ENCODE results near the gene EYA4. TPM values are rescaled to one million over a fixed set of nuclear protein-coding genes. Genes with fewer than 3 reads are reported as not detected.

Gene EYA4
- total RNA-seq, 1 experiment from 2014 or later, result not detected

DNA sequence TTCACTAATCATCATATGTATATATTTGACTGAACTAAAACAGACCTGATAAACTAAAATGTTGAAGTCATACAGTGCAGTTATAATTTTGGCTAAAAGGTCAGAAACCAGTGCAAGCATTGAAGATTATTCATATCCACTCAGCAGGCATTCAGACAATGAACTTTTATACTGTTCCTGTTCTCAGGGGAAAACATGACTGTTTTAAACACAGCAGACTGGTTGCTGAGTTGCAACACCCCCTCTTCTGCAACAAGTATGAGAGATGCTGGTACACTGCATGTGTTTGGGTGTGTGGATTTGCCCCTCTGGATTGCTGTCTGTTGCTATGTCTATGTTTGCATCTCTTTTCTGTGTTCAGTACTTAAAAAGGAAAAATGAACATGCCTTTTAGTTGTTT is 206.8 kb downstream of the EYA4 start:
- no peak overlapping the region for H3K4me3 ChIP-seq (ENCODE audit: low read depth, low read length)
- intact Hi-C loops (cut with micrococcal nuclease; ENCODE audit: unreplicated experiment), result no loop called here
- Mint-ChIP-seq H3K36me3 (ENCODE audit: insufficient read depth, unreplicated experiment) (no peaks in the 10 kb centered on the region), H3K4me3 (ENCODE audit: unreplicated experiment) (no peak overlapping the region), H3K4me1 (ENCODE audit: low read depth, unreplicated experiment) (no peaks in the 10 kb centered on the region), H3K27me3 (ENCODE audit: insufficient read depth, unreplicated experiment) (no peaks in the 10 kb centered on the region), H3K9me3 (ENCODE audit: unreplicated experiment) (no peaks in the 10 kb centered on the region), H3K27ac (ENCODE audit: unreplicated experiment) (no peak overlapping the region)
- no peaks in the 10 kb centered on the region for H3K36me3 ChIP-seq (ENCODE audit: control insufficient read depth, insufficient read depth, low read length)
- DNase-seq, result no peak
- POLR2A ChIA-PET, result no interaction called here
- H3K9me3 ChIP-seq, result no peaks in the 10 kb centered on the region
- CTCF ChIA-PET, result no interaction called here
- TF ChIP-seq, protein P1, sequence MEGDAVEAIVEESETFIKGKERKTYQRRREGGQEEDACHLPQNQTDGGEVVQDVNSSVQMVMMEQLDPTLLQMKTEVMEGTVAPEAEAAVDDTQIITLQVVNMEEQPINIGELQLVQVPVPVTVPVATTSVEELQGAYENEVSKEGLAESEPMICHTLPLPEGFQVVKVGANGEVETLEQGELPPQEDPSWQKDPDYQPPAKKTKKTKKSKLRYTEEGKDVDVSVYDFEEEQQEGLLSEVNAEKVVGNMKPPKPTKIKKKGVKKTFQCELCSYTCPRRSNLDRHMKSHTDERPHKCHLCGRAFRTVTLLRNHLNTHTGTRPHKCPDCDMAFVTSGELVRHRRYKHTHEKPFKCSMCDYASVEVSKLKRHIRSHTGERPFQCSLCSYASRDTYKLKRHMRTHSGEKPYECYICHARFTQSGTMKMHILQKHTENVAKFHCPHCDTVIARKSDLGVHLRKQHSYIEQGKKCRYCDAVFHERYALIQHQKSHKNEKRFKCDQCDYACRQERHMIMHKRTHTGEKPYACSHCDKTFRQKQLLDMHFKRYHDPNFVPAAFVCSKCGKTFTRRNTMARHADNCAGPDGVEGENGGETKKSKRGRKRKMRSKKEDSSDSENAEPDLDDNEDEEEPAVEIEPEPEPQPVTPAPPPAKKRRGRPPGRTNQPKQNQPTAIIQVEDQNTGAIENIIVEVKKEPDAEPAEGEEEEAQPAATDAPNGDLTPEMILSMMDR (IDR thresholded peaks at IDR 0.05; ENCODE audit: insufficient read depth in 1 of 2, low read depth in 1 of 2, low read length in 1 of 2, severe bottlenecking in 1 of 2, unreplicated experiment in 1 of 2), result no peak
- no peaks in the 10 kb centered on the region for H3K27me3 ChIP-seq (replicated peaks; ENCODE audit: control insufficient read depth, insufficient read depth, low read length)
- H3K4me1 ChIP-seq, result no peaks in the 10 kb centered on the region
- no TSS peak for BruUV-seq (replicated peaks)

DNA sequence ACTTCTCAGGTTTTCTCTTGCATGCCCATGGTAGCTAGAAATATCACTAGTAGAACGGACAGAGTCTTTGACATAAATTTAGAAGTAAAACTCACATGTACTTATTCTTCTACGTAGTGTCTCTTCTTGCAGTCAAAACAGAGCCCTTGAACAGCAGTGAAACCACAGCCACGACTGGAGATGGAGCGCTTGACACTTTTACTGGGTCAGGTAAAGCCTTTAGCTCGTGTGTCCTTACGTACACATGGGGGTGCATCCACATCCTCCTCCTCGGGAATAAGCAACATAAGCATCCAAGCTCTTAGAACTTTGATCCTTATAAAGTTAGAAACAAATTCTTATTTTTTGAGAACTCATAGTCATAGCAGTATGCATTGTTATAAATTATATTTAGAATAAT is 215.3 kb downstream of the EYA4 start:
- no peaks in the 10 kb centered on the region for H3K36me3 Mint-ChIP-seq (ENCODE audit: insufficient read depth, unreplicated experiment)
- POLR2A ChIA-PET, result no interaction called here
- no peaks in the 10 kb centered on the region for H3K9me3 Mint-ChIP-seq (ENCODE audit: unreplicated experiment)
- intact Hi-C loops (cut with micrococcal nuclease; ENCODE audit: unreplicated experiment), result no loop called here
- no peak for DNase-seq
- H3K4me3 ChIP-seq (ENCODE audit: low read depth, low read length), result no peak overlapping the region
- no peaks in the 10 kb centered on the region for H3K4me1 ChIP-seq
- no TSS peak for BruUV-seq (replicated peaks)
- no peaks in the 10 kb centered on the region for H3K4me1 Mint-ChIP-seq (ENCODE audit: low read depth, unreplicated experiment)
- H3K27ac Mint-ChIP-seq (ENCODE audit: unreplicated experiment), result no peak overlapping the region
- CTCF ChIA-PET, result interaction anchor here (0.7 kb wide), 1 partner anchor 1246 kb away, joined by 3 read pairs; no protein-coding TSS in a partner anchor
- H3K27me3 ChIP-seq (replicated peaks; ENCODE audit: control insufficient read depth, insufficient read depth, low read length), result no peaks in the 10 kb centered on the region
- H3K36me3 ChIP-seq (ENCODE audit: control insufficient read depth, insufficient read depth, low read length), result no peaks in the 10 kb centered on the region
- TF ChIP-seq, protein P1 (IDR thresholded peaks at IDR 0.05; ENCODE audit: insufficient read depth in 1 of 2, low read depth in 1 of 2, low read length in 1 of 2, severe bottlenecking in 1 of 2, unreplicated experiment in 1 of 2), result no peak
- no peaks in the 10 kb centered on the region for H3K9me3 ChIP-seq
- peaks cover 5% of the 10 kb centered on the region for H3K27me3 Mint-ChIP-seq (ENCODE audit: insufficient read depth, unreplicated experiment)
- no peak overlapping the region for H3K4me3 Mint-ChIP-seq (ENCODE audit: unreplicated experiment)

DNA sequence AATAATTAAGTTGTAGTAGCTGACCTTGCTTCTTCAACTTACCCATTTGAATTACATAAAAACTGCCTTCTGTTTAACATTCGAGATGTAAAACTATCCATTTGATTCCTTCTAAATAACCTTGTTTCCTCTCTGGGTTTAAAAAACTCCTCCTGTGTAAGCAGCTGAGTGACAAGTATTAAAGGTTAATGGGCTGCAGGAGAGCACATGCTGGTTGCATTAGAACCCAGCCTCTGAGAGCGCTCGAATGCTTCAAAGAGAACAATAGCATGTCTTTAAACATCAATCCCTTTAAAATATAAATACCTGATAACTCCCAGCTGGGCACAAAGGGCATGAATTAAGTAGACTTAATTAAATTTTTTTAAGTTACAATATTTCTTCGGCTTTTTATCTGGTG is 215.8 kb downstream of the EYA4 start:
- ChIA-PET POLR2A (no interaction called here), CTCF (interaction anchor here (0.7 kb wide), 1 partner anchor 1247 kb away, joined by 3 read pairs; no protein-coding TSS in a partner anchor)
- no peaks in the 10 kb centered on the region for H3K4me1 Mint-ChIP-seq (ENCODE audit: low read depth, unreplicated experiment)
- H3K9me3 Mint-ChIP-seq (ENCODE audit: unreplicated experiment), result no peaks in the 10 kb centered on the region
- H3K27me3 Mint-ChIP-seq (ENCODE audit: insufficient read depth, unreplicated experiment), result peaks cover 5% of the 10 kb centered on the region
- BruUV-seq (replicated peaks), result no TSS peak
- Histone ChIP-seq H3K27me3 (replicated peaks; ENCODE audit: control insufficient read depth, insufficient read depth, low read length) (no peaks in the 10 kb centered on the region), H3K36me3 (ENCODE audit: control insufficient read depth, insufficient read depth, low read length) (no peaks in the 10 kb centered on the region), H3K9me3 (no peaks in the 10 kb centered on the region), H3K4me3 (ENCODE audit: low read depth, low read length) (no peak overlapping the region), H3K4me1 (no peaks in the 10 kb centered on the region)
- H3K4me3 Mint-ChIP-seq (ENCODE audit: unreplicated experiment), result no peak overlapping the region
- no peak overlapping the region for H3K27ac Mint-ChIP-seq (ENCODE audit: unreplicated experiment)
- intact Hi-C loops (cut with micrococcal nuclease; ENCODE audit: unreplicated experiment), result no loop called here
- TF ChIP-seq, protein P1 (IDR thresholded peaks at IDR 0.05; ENCODE audit: insufficient read depth in 1 of 2, low read depth in 1 of 2, low read length in 1 of 2, severe bottlenecking in 1 of 2, unreplicated experiment in 1 of 2), result no peak
- no peak for DNase-seq
- H3K36me3 Mint-ChIP-seq (ENCODE audit: insufficient read depth, unreplicated experiment), result no peaks in the 10 kb centered on the region
